GM23248 (cell line): ENCODE results near the gene PATE1.

Source experiments
- EZH2 ChIP-seq: fragments of 200-600 bp; sonication (generic); IDR thresholded peaks from 2 replicates; pipeline ENCODE4 v1.6.1; 2018; ENCODE audit warnings: antibody characterized with exemption, mild to moderate bottlenecking; ENCODE audit not compliant: insufficient read depth, poor library complexity, severe bottlenecking
- EZH2phosphoT487 ChIP-seq: fragments of 200-600 bp; sonication (generic); IDR thresholded peaks from 2 replicates; pipeline ENCODE4 v1.6.1; 2018; ENCODE audit warnings: antibody characterized with exemption, moderate library complexity, mild to moderate bottlenecking, low read depth; ENCODE audit not compliant: insufficient read depth

DNA sequence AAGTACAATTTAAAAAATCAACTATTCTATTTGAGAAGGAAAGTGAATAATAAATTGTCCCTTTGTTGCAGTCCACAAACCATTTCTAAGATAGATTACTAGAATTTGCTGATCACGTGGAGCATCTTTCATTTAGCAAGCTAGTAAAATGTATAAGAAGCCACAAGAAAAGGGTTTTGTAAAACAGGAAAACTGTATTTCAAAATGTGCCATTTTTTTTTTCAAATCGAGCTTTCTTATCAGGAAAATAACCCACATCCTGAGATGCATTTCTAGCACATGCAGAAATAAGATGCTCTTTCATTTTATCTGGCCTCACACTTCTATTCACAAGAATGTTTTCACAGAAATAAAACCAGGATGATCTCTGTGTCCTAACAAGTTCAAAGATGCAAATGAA, 38.6 kb downstream of the PATE1 start:
- TF ChIP-seq EZH2phosphoT487 (no peak), EZH2 (no peak)
